ENCODE measurements around the gene RBM23. TPM values are rescaled to one million over a fixed set of nuclear protein-coding genes. Genes with fewer than 3 reads are reported as not detected.

Gene RBM23
- total and polyA plus RNA-seq, 2 donors (not counting 3 experiments of a cell fraction or from before 2014, with no cell fraction given), result 67.7 to 68.9 TPM

DNA sequence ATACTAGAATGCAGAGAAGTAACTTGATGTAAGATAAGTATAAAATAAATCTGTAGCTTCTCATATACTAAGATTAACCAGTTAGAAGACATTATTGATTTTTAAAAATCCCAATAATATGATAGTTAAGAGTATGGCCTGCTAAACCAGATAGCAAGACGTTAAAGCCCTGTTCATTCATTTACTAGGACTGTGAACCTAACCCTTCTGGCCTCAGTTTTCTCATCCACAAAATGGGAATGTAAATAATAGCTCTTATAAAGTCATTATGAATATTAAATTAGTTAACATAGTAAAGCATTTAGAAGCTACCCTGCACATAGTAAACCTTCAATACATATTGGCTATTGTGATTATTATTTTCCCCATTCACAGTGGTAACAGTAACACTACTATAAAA is 16.2 kb upstream of the RBM23 start:
- Histone ChIP-seq H3K4me3 (replicated peaks in 1 of 3; ENCODE audit: insufficient read depth in 1 of 3, low read depth in 1 of 3, low read length in 3 of 3) (no peak overlapping the region), H3K27me3 (ENCODE audit: control insufficient read depth in 2 of 2, insufficient read depth in 2 of 2, low read length in 2 of 2) (no peaks in the 10 kb centered on the region), H4K20me1 (replicated peaks; ENCODE audit: control insufficient read depth, extremely low read depth, insufficient read depth, low read length) (no peaks in the 10 kb centered on the region), H3K4me2 (ENCODE audit: insufficient read depth, low read length) (no peak overlapping the region), H3K36me3 (ENCODE audit: control insufficient read depth in 2 of 2, extremely low read depth in 1 of 2, insufficient read depth in 2 of 2, low read length in 2 of 2) (no peaks in the 10 kb centered on the region), H2AFZ (ENCODE audit: low read depth, low read length) (no peak overlapping the region), H3K9me3 (replicated peaks; ENCODE audit: control insufficient read depth, insufficient read depth, low read length) (no peaks in the 10 kb centered on the region), H3K4me1 (ENCODE audit: control insufficient read depth, extremely low read depth, insufficient read depth, low read length) (peaks cover 2% of the 10 kb centered on the region), H3K9me1 (replicated peaks; ENCODE audit: control insufficient read depth, extremely low read depth, insufficient read depth, low read length) (no peaks in the 10 kb centered on the region), H3K79me2 (ENCODE audit: control insufficient read depth, insufficient read depth, low read length) (no peaks in the 10 kb centered on the region), H3K27ac (ENCODE audit: insufficient read depth, low read depth, low read length) (no peak overlapping the region), H3K9ac (replicated peaks; ENCODE audit: extremely low read depth, insufficient read depth, low read length) (no peak overlapping the region)
- ChIA-PET POLR2A (no interaction called here), CTCF (interaction anchor here (0.6 to 2.2 kb wide), 3 partner anchors 21 to 51 kb away, joined by 3 to 5 read pairs (median 3); partner anchors contain the start of gene HAUS4)
- DNase-seq (ENCODE audit: low read depth, low spot score), result no peak
- TF ChIP-seq, protein P1, sequence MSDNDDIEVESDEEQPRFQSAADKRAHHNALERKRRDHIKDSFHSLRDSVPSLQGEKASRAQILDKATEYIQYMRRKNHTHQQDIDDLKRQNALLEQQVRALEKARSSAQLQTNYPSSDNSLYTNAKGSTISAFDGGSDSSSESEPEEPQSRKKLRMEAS (IDR thresholded peaks at IDR 0.05; ENCODE audit: insufficient read depth, insufficient read length), result no peak
- TF ChIP-seq MYC (IDR thresholded peaks at IDR 0.05; ENCODE audit: low read depth, low read length) (no peak), JUN (IDR thresholded peaks at IDR 0.05; ENCODE audit: borderline replicate concordance, insufficient read depth, insufficient read length, low read depth) (no peak), EZH2 (IDR thresholded peaks at IDR 0.05; ENCODE audit: borderline replicate concordance, low read depth, low read length, severe bottlenecking) (no peak), FOS (IDR thresholded peaks at IDR 0.05; ENCODE audit: borderline replicate concordance, insufficient read depth, low read length) (no peak), POLR2A (IDR thresholded peaks at IDR 0.05; ENCODE audit: low read depth, low read length) (no peak), POLR2AphosphoS5 (IDR thresholded peaks at IDR 0.05; ENCODE audit: insufficient read depth, low read depth, low read length) (no peak), GATA2 (IDR thresholded peaks at IDR 0.05; ENCODE audit: insufficient read depth, insufficient read length, low read depth, low read length) (no peak)
- TF ChIP-seq, protein P2, sequence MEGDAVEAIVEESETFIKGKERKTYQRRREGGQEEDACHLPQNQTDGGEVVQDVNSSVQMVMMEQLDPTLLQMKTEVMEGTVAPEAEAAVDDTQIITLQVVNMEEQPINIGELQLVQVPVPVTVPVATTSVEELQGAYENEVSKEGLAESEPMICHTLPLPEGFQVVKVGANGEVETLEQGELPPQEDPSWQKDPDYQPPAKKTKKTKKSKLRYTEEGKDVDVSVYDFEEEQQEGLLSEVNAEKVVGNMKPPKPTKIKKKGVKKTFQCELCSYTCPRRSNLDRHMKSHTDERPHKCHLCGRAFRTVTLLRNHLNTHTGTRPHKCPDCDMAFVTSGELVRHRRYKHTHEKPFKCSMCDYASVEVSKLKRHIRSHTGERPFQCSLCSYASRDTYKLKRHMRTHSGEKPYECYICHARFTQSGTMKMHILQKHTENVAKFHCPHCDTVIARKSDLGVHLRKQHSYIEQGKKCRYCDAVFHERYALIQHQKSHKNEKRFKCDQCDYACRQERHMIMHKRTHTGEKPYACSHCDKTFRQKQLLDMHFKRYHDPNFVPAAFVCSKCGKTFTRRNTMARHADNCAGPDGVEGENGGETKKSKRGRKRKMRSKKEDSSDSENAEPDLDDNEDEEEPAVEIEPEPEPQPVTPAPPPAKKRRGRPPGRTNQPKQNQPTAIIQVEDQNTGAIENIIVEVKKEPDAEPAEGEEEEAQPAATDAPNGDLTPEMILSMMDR (IDR thresholded peaks at IDR 0.05; ENCODE audit: extremely low read depth in 1 of 2, insufficient read depth in 1 of 2, low read depth in 1 of 2, low read length in 2 of 2), result no peak
- dilution Hi-C loops (cut with MboI; ENCODE audit: extremely low pct_ligation_motif_present, low sequenced_read_pairs), result no loop called here
- intact Hi-C loops (cut with micrococcal nuclease), result no loop called here
- no peak for FAIRE-seq
- BruUV-seq (replicated peaks), result no TSS peak

All from endothelial cell of umbilical vein (primary cell).